HG03060 (cell line): ENCODE results near the gene YKT6.

ENCODE experiments used
- ATAC-seq: cut with Tn5 transposase; IDR thresholded peaks from one replicate; pipeline ENCODE4 v1.9.1; 2021; ENCODE audit warnings: low read depth, moderate number of reproducible peaks; ENCODE audit not compliant: unreplicated experiment

YKT6 gene

DNA sequence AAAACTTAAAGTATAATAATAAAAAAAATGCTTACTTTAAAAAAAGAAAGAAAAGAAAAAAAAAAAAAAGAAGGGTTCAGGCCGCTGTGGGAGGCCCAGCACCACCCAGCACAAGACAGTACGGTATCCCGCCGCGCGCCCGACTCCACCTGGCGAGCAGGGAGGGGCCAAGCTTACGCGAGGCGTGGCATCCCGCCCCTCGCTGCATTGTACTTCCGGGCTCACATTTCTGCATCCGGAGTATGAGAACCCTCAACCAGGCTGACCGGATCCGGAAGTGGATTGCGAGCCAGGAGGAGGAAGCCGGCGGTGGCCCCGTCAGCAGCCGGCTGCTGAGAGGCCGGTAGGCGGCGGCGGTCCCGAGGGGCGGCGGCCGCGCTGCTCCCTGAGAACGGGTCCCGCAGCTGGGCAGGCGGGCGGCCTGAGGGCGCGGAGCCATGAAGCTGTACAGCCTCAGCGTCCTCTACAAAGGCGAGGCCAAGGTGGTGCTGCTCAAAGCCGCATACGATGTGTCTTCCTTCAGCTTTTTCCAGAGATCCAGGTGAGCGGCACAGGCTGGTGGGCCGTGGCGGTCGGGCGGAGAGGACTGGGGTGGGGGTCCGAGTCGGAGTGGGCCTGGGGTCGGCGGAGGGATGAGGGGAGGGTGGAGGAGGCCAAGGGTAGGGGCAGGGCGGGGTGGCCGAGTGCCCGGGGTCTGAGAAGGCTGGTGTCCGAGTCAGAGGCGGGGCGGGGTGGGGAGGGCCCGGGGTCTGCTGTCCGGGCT lies at the start of gene YKT6:
YKT6 (plus strand) TSS at position 280 of the 763 bp plus-strand sequence; CDS start at position 438, 158 bp downstream.
- peak; percentile 93 for ATAC-seq

DNA sequence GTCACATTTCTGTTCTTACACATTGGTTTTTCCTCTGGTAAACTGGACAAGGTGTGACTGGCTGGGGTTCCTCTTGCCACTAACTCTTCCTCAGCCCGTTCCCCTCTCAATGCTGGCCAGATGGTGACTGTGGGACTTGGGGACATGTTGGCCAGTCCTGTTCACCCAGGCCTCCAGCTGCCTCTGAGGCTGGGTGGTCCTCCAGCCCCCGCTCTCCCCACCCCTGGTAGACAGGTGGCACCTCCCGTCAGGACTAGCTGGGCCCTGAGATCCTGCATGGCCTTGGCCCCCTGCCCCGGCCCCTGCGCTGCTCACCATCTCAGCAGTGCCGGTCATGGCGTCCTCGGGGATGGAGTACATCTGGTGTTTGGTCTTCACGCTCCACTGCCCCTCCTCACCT lies 48.8 kb upstream of the YKT6 start:
- ATAC-seq = no peak

DNA sequence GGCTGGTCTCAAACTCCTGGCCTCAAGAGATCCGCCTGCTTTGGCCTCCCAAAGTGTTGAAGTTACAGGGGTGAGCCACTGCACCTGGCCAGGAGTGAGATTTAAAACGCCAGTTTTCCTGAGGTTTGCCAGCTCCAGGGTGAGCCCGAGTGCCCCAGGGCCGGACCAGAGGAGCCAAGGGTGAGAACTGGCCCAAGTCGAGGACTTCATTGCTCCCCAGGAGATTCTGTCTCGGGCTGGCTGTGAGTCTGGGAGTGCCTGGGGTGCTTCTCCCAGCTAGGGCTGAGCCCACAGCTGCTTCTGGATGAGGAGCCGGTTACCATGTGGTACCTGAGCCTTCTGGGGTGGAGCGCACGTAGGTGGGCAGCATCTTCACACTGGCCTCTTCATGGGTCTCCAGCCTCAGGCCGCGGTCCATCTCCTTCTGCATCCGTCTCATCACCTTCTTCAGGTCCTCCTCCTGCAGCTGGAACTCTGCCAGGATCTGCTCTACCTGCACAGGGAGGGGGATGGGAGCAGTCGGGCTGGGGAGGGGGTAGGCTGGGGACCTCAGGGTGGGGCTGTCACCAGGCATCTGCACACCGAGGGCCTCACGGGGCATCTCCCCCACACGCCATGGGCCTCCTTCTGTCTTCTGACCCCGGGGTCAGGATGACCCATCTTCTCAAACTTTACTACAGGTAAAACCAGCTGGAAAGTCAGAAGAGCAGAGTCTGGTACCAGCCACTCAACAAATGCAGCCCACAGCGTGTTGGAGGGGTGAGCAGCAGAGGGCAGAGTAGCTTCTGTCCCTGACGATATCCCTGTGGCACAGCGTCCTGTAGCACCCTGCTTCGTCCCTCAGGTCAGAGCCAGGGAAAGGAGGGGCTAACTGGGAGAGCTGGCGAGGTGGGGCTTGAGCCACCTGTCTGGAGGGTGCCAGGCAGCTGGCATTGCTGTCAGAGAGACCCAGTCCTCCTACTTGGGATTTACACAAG lies 47.5 kb upstream of the YKT6 start:
- no peak for ATAC-seq

DNA sequence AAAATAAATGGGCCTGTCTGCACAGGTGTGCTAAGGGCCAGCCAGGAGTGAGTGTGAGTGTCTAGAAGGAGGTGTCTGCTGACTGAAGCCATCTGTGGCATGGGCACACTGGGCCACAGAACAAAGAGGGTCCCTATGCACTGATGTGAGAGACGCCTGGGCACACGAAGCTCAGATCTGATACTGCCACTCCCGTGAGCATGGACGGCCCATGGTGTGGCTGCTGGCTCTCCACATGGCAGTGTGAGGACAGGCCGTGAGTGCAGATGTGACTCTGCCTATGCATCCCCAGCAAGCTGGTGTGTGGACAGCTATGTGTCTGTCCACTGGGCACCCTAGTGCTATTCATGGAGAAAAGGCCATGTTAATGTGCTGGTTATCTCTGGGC lies 46.8 kb upstream of the YKT6 start:
- no peak for ATAC-seq

DNA sequence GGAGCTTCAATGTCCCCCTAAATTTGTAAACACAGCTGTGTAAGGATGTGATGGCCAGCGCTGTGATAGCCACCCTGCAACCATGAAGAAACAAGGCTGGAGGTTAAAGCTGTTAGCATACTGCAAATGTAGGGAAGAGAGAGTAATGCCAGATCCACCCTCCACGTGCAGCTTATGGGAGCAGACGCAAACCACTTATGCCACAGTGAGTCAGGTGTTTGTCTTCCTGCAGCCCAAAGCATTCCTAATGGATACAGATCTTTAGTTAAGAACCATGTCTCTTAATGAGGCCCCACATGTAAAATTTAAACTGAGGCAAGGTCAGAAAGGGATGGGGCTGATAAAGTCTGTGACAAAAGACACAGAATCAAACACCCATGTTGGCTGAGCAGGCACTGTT lies 46.1 kb upstream of the YKT6 start:
- ATAC-seq = no peak

DNA sequence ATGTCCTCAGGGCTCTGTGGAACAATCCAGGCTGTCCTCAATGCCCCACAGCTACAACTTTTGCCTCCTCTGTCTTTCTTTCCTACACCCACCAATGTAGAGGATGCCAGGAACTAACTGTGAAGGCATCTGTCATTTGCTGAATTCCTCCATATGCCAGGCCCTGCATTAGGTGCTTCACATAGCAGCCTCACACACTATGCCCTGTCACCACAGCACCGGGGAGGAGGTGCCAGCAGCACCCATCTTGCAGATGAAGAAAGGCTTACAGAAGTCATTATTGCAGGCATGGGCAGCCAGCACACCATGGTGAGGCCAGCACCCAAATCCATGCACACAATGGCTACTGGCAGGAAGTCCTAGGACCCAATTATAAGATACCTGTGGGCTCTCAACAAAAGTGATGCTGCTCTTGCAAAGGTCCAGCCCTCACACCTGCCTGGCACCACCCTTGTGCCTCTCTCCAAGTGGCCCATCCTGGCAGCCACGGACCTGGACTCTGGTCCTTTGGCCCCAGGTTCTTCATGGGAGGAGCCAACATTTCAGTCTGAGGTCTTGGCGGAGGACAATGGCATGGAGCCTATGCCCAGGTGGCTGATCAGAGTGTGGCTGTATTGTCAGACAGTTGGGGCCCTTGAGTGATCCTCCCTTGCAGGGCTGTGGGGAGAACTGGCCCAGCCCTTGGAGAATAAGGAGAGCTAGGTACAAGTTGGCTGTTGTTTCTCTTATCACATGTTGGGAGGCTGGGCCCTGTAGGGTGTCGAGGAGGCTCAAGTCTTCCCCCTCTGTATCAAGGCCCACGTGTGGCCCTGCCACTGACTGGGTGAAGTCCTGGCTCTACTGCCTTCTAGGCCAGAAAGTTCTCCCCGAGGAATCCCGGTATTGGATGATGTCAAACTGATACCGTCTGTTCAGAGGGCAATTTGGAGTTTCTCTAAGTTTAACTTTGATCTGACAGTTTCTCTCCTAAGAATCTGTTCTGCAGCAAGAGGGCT lies 45.3 kb upstream of the YKT6 start:
- ATAC-seq = no peak

DNA sequence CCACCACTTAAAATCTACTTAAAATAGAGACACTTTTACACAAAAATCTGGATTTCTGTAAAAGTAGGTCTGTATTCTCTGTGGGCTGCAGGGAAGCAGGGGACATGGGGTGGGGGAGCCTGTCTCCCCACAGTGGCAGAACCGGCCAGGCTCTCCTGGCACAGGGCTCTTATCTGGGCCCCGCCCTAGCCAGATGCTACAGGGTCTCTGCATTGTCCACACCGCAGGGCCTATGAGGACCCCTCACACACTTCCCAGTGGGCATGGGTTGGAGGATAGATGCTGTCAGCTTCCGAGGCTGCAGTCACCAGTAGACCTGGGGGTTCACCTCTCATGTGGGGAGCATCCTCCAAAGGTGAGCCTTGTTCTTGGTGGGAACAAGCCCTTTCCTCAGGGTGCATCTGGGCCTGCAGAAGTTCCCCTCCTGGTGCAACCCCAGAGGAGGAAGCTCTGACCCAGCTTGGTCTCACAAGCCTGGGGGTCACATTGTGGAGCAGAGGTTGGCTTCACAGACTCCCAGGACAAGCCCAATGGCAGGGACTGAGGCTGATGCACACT lies 44.2 kb upstream of the YKT6 start:
- ATAC-seq = no peak

DNA sequence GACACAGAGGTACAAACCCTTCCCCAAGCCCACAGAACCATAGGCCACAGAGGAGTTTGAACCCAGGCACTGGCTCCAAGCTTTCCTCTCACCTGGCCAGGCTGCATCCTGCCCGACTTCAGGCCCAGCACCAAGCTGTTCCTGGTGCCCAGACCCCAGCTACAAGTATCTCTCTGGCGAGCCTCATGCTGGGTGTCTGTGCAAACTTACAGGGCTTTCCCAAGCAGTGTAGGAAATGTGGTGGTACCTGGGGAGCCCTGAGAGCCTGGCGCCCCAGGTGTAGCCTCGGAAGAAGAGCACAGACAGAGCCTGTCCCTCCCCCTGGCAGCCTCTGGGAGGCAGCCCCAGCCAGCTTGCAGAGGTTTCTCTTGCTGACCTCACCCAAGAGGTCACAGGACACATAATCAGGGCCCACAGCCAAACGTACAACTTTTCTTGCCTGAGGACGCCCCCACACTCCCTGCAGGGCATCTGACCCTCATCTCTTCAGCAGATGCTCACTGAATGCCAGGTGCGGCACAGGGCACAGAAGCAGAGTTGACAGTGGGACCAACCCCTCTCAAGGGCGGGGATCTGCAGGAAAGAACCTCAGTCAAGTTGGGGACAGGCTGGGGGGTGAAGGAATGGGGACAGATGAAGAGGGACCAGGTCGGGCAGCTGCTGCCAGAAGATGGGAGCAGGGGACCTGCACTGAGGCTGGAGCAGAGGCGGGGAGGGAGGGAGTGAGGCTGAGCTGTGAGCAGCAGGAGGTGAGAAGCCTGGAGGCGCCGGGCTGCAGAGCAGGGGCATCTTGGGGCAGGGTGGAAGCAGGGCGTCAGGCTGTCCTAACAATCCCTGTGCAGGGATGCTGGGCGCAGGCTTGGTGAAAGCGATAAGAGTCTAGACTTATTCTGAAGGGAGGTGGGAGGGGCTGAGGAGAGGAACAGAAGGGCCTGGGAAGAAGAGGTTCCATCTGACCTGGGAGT lies 43.4 kb upstream of the YKT6 start:
- no peak for ATAC-seq

DNA sequence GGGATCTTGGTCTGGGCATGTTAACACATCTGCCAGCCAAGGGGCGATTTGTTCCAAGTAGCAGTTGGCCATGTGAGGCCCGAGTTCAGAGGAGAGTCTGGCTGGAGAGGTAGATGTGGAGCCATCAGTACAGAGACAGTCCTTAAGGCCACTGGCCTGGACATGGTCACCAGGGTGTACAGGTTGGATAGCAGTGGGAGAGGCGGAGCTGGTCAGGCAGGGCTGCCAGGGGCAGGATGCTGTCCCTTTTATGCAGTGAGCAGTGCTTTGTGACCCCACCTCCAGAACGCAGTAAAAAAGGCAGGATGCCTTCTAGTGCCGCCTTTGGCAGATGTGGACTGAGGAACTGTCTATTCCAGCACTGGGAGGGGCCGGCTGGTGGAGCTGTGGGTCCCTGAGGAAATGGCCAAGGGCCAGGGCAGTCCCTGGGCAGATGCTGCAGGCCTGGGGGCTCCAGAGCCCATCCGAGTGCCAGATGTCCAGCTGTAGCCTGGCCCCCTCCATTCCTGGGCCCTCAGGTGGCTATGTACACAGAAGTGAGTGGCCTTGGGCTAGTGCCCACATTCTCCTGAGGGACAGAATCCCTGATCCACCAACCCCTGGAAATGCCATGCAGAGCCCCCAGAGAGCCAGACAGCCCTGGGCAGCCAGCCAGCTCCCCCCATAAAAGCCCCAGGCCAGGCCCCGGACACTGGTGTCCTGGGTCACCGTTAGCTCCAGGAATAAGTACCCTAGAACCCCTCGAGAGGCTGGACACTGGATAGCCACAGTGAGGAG lies 42.5 kb upstream of the YKT6 start:
- no peak for ATAC-seq

DNA sequence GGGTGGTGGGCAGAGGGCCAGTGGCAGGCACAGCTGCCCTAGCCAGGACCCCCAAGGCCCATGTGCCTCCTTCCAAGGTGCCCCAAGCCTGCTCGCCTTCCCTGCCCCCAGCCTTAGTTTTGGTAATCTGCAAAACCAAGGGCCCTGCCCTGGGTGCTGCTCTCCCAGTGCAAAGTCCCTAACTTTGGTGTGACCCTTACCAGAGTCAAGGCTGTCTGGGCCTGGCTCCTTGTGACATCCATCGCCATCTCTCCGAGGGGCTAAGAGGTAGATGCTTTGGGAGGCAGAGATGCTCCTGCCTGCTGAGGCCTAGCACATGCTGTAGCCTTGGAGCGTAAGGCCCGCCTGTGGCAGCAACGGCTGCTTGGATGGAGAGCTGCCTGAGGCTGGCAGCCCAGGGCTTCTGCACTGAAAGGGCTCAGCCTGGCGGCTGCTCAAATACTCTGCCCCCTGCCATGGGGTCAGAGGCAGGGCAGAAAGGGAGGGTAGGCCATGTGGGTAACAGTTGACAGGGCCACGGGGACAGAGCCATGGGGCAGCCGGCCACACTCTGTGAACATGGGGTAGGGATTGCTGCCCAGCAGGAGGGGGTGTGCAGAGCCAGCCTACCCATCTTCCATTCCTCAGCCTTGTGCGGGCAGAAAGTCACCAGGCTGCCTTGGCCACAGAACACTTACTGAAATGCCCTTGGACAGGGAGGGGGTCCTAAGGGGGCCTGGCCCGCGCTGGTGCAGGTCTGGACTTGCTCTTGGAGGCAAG lies 41.7 kb upstream of the YKT6 start:
- no peak for ATAC-seq

DNA sequence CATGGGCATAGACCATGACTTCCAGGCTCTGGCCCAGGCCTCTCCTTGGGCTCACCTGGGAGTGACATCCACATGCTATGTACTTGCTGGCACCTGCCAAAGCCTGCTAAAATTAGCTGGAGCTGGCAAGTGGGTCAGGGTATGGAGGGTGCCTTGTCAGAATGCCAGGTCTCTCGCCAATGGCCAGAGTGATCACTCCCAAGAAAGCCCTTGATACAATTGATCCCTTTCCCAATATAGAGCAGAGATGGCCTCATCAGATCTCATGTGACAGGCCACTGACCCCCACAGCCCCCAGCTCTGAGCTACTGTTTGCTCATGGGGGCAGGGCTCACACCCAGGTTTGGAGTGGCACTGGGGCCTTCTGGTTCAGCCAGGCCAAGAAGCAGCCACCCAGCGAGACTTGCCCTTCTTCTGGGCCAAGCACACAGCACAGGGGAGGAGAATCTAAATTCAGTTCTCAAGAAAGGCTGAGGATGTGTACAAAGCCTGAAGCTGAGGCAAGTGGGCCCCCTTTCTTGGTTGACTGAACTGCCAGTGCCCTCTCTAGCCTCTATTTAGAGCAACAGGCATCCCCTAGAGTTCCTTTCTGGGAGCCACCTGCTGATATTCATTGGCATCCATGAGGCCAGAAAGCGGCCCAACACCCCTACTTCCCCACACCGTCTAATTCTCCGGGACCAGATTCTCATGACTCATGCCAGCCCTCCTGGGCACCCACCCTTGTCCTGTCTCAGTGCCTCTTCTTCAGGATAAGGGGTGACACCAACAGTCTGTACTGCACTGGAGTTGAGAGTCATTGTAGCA lies 40.8 kb upstream of the YKT6 start:
- no peak for ATAC-seq

DNA sequence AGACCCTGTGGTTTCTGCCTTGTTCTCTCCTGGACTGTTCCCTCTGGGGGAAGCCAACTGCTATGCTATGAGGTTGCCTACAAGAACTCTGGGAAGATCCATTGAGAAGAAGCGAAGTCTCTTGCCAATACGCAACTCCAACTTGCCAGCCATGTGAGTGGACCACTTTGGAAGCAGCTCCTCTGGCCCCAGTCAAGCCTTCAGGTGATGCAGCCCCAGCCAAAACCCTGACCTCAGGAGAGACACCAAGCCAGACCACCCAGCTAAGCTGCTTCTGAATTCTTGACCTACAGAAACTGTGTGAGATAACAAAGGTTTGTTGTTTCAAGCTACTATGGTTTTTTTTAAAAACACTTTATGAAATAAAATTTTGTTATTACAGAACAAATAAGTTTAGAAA lies 39.4 kb upstream of the YKT6 start:
- no peak for ATAC-seq

DNA sequence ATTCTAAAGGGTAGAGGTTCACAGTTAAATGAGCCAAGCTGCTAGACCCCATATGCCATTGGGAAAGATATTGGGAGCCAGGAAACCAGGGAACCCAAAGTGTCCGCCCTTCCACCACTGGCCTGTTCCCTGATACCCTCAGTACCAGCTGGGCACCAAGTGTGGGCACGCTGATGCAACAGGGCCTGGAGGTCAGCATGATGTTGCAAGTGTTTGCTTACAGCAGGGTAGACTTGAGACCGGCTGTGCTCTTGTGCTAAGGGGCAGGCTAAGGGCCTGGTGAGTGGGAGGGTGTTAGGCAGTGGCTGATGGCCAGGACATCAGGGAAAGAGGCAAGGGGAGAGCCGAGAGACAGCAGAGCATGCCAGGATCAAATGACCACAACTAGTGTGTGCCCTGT lies 38.6 kb upstream of the YKT6 start:
- ATAC-seq = no peak

DNA sequence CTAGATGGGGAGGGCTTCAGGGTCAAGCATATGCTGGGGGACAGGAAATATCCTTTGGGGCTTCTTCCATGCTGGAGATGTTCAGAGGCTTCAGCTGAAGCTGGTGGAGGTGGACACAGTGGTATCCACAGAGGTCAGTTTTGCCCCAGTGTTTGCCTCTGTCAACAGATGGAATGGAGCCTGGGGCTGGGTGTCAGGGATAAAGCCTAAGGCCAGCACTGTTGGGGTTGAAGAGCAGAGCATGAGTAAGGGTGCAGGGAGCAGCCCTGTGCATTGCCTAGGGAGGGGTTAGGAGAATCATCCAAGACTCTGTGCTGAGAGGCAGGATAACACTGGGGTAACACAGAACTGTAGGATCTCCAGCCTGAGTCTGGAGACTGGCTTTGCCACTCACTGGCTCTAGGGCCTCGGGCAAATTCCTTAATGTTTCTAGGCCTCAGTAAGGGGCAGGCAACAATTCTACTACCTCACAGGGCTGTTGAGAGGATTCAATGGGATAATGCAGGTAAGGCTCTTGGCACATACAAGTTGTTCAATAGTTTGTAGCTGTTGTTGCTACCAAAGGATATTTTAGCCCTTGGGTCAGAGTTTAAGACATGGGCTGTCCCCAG lies 37.9 kb upstream of the YKT6 start:
- ATAC-seq = no peak

DNA sequence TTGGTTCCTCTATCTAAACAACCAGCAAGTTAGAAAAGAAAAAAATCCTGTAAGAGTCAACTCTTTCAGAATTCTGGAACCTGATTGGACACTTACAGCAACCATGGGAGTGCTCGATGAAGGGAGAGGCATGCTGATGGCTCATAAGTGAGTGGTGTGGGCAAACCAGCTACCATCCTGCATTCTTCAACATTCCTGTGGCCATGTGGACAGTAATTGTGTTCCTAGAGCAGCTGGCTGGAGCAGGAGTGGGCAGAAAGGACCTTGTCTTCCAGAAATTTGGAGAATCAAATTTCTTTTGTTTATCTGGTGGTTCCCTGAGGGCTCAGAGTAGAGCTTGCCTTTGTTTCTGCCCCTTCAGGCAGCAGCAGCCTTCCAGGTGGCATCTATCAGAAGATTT lies 37.2 kb upstream of the YKT6 start:
- ATAC-seq = no peak

DNA sequence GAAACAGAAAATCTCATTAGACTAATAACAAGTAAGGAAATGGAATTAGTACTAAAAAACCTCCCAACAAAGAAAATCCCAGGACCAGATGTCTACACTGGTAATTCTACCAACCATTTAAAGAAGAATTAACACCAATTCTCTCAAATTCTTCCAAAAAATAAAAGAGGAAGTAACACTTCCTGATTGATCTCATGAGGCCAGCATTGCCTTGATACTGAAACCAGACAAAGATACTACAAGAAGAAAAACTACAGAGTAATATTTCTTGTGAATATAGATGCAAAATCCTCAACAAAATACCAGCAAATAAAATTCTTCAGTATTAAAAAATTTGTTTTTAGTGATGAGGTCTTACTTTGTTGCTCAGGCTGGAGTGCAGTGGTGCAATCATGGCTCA lies 32.9 kb upstream of the YKT6 start:
- ATAC-seq = no peak
